H9 (cell line): ENCODE data around the gene SEL1L2. TPM values are rescaled to one million over a fixed set of nuclear protein-coding genes. Genes with fewer than 3 reads are reported as not detected.

Source experiments
- DNase-seq: peaks from one replicate; pipeline ENCODE4 v3.0.0-alpha.2; 2017
- H2AFZ ChIP-seq: one replicate; pipeline ENCODE4 v1.6.1; 2013; ENCODE audit warnings: mild to moderate bottlenecking, low read length, control low read depth, moderate library complexity
- H2AK5ac ChIP-seq: 2 replicates; pipeline ENCODE4 v1.6.1; 2013; ENCODE audit warnings: low read length, control low read depth, mixed read lengths; ENCODE audit not compliant: insufficient read length
- H2BK120ac ChIP-seq: one replicate; pipeline ENCODE4 v1.6.1; 2013; ENCODE audit warnings: low read depth, mild to moderate bottlenecking, low read length, control low read depth, inconsistent platforms; ENCODE audit not compliant: poor library complexity, severe bottlenecking
- H2BK12ac ChIP-seq: 2 replicates; pipeline ENCODE4 v1.6.1; 2013; ENCODE audit warnings: low read length, control low read depth, mixed read lengths, low read depth; ENCODE audit not compliant: insufficient read length
- H2BK15ac ChIP-seq: 2 replicates; pipeline ENCODE4 v1.6.1; 2013; ENCODE audit warnings: low read depth, low read length, control low read depth
- H2BK20ac ChIP-seq: one replicate; pipeline ENCODE4 v1.6.1; 2013; ENCODE audit warnings: low read depth, mild to moderate bottlenecking, low read length, control low read depth, inconsistent platforms; ENCODE audit not compliant: poor library complexity, severe bottlenecking
- H2BK5ac ChIP-seq: 2 replicates; pipeline ENCODE4 v1.6.1; 2013; ENCODE audit warnings: low read length, control low read depth, mixed read lengths; ENCODE audit not compliant: insufficient read length
- H3K14ac ChIP-seq: 2 replicates; pipeline ENCODE4 v1.6.1; 2013; ENCODE audit warnings: low read length, control low read depth; ENCODE audit not compliant: insufficient read depth
- H3K18ac ChIP-seq: 2 replicates; pipeline ENCODE4 v1.6.1; 2013; ENCODE audit warnings: low read depth, mild to moderate bottlenecking, mixed read lengths, low read length, control low read depth; ENCODE audit not compliant: insufficient read length
- H3K23ac ChIP-seq: 2 replicates; pipeline ENCODE4 v1.6.1; 2013; ENCODE audit warnings: low read length, control low read depth, mixed read lengths, low read depth; ENCODE audit not compliant: insufficient read length
- H3K23me2 ChIP-seq: 2 replicates; pipeline ENCODE4 v1.6.1; 2013; ENCODE audit warnings: low read depth, mild to moderate bottlenecking, mixed read lengths, low read length, control low read depth; ENCODE audit not compliant: insufficient read length, poor library complexity, severe bottlenecking
- H3K27ac ChIP-seq: 2 replicates; pipeline ENCODE4 v1.5.1; 2013; ENCODE audit warnings: low read length, control low read depth, mixed read lengths, low read depth; ENCODE audit not compliant: insufficient read length
- H3K27me3 ChIP-seq: 2 replicates; pipeline ENCODE4 v1.6.1; 2013; ENCODE audit warnings: low read length, control low read depth, inconsistent platforms; ENCODE audit not compliant: insufficient read depth
- H3K4ac ChIP-seq: 2 replicates; pipeline ENCODE4 v1.6.1; 2013; ENCODE audit warnings: low read depth, mild to moderate bottlenecking, control low read depth, inconsistent platforms, low read length, moderate library complexity
- H3K4me1 ChIP-seq: 2 replicates; pipeline ENCODE4 v1.6.1; 2013; ENCODE audit warnings: low read length, control low read depth, inconsistent platforms; ENCODE audit not compliant: insufficient read depth
- H3K4me2 ChIP-seq: 2 replicates; pipeline ENCODE4 v1.6.1; 2013; ENCODE audit warnings: low read length, control low read depth, mixed read lengths; ENCODE audit not compliant: insufficient read length, insufficient read depth
- H3K56ac ChIP-seq: 2 replicates; pipeline ENCODE4 v1.6.1; 2013; ENCODE audit warnings: low read depth, mild to moderate bottlenecking, mixed read lengths, low read length, control low read depth; ENCODE audit not compliant: insufficient read length
- H3K79me1 ChIP-seq: 2 replicates; pipeline ENCODE4 v1.6.1; 2013; ENCODE audit warnings: low read depth, mild to moderate bottlenecking, moderate library complexity, low read length, control low read depth, inconsistent platforms; ENCODE audit not compliant: insufficient read depth, poor library complexity, severe bottlenecking
- H3K79me2 ChIP-seq: 2 replicates; pipeline ENCODE4 v1.6.1; 2013; ENCODE audit warnings: low read length, control low read depth, inconsistent platforms; ENCODE audit not compliant: insufficient read depth
- H3K9ac ChIP-seq: 2 replicates; pipeline ENCODE4 v1.6.1; 2013; ENCODE audit warnings: low read length, control low read depth, mixed read lengths; ENCODE audit not compliant: insufficient read length; ENCODE audit errors: extremely low read depth
- H3K9me3 ChIP-seq: one replicate; pipeline ENCODE4 v1.6.1; 2013; ENCODE audit warnings: low read depth, low read length, inconsistent platforms; ENCODE audit not compliant: control insufficient read depth
- H3T11ph ChIP-seq: one replicate; pipeline ENCODE4 v1.6.1; 2013; ENCODE audit warnings: mild to moderate bottlenecking, low read length, control low read depth, inconsistent platforms
- H4K20me1 ChIP-seq: one replicate; pipeline ENCODE4 v1.6.1; 2013; ENCODE audit not compliant: control insufficient read depth, insufficient read length, insufficient read depth
- H4K5ac ChIP-seq: 2 replicates; pipeline ENCODE4 v1.6.1; 2013; ENCODE audit warnings: low read depth, mild to moderate bottlenecking, mixed read lengths, low read length, control low read depth; ENCODE audit not compliant: insufficient read length
- H4K8ac ChIP-seq: replicated peaks from 2 replicates; pipeline ENCODE4 v1.6.1; 2013; ENCODE audit warnings: low read length, control low read depth, mixed read lengths, low read depth; ENCODE audit not compliant: insufficient read length
- H4K91ac ChIP-seq: 2 replicates; pipeline ENCODE4 v1.6.1; 2013; ENCODE audit warnings: low read depth, mild to moderate bottlenecking, moderate library complexity, mixed read lengths, low read length, control low read depth; ENCODE audit not compliant: insufficient read length
- H3K27ac Mint-ChIP-seq, 3 experiments: 2 replicates in 2 of 3; 3 replicates in 1 of 3; pipeline ENCODE4 v1.8.0; 2020 to 2021; ENCODE audit warnings: mixed read lengths in 3 of 3, mild to moderate bottlenecking in 1 of 3, moderate library complexity in 1 of 3
- H3K27me3 Mint-ChIP-seq: 2 replicates; pipeline ENCODE4 v1.8.0; 2021; ENCODE audit warnings: low read depth, mild to moderate bottlenecking, moderate library complexity, mixed read lengths
- H3K36me3 Mint-ChIP-seq, 3 experiments: 2 replicates in 2 of 3; 3 replicates in 1 of 3; pipeline ENCODE4 v1.8.0; 2020 to 2021; ENCODE audit warnings: low read depth in 3 of 3, mixed read lengths in 3 of 3; ENCODE audit not compliant: insufficient read depth in 1 of 3
- H3K4me1 Mint-ChIP-seq, 2 experiments: 2 replicates each; pipeline ENCODE4 v1.8.0; 2020; ENCODE audit warnings: mixed read lengths in 2 of 2
- H3K4me3 Mint-ChIP-seq, 2 experiments: 2 replicates in 1 of 2; 3 replicates in 1 of 2; pipeline ENCODE4 v1.8.0; 2020 to 2021; ENCODE audit warnings: mild to moderate bottlenecking in 2 of 2, mixed read lengths in 2 of 2, moderate library complexity in 1 of 2
- H3K9me3 Mint-ChIP-seq, 2 experiments: 2 replicates in 1 of 2; 3 replicates in 1 of 2; pipeline ENCODE4 v1.8.0; 2020; ENCODE audit warnings: mild to moderate bottlenecking in 2 of 2, mixed read lengths in 2 of 2, moderate library complexity in 1 of 2
- CTCF ChIP-seq: fragments of 200-600 bp; sonication (generic); conservative IDR thresholded peaks from 3 replicates; pipeline ENCODE4 v1.8.0; 2021; ENCODE audit warnings: antibody characterized with exemption, mild to moderate bottlenecking
- WGBS: extraction: QIAGEN DNeasy Blood & Tissue Kit; methylation state at CpG from one replicate; pipeline ENCODE4 v1.1.7; 2013; ENCODE audit warnings: missing lambda C conversion rate, low lambda C conversion rate, mixed read lengths; ENCODE audit not compliant: insufficient read length; ENCODE audit errors: extremely low coverage; 5-methylcytosine and 5-hydroxymethylcytosine counted together
- total RNA-seq: library from RNA; stranded (reverse); gene quantifications from 2 replicates; pipeline ENCODE4 v1.2.1, GENCODE V29; 2021

Gene SEL1L2
- total RNA-seq, 1 experiment from 2014 or later: not detected

DNA sequence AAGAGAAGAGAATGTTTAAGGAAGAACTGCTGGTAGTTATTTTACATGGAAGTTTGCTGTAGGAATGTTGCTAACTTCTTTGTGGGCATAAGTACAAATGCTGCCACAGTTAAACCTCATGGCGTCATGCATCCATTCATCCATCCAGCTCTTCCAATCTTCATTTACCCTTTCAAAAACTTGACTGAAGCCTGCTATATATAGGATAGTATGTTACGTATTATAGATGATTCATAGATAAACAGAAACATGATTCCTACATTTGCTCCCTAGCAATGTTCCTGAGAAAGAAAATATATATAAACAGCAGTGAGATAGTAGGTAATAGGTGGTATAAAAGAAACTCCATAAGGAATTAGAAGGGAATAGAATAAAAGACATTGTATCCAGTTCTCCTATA lies 111.8 kb downstream of the SEL1L2 start:
- H3K27ac Mint-ChIP-seq: no peak overlapping the region
- H3K4me3 Mint-ChIP-seq: no peak overlapping the region
- H2BK5ac ChIP-seq: no peak overlapping the region
- H3T11ph ChIP-seq: no peak overlapping the region
- no peak for TF ChIP-seq CTCF
- H3K36me3 Mint-ChIP-seq: no peaks in the 10 kb centered on the region; a peak in 1 of 7 replicates
- no peak overlapping the region for H3K18ac ChIP-seq
- no peak overlapping the region for H4K5ac ChIP-seq
- H3K14ac ChIP-seq: no peak overlapping the region
- H2BK12ac ChIP-seq: no peak overlapping the region
- no peaks in the 10 kb centered on the region for H3K27me3 ChIP-seq
- no peaks in the 10 kb centered on the region for H4K20me1 ChIP-seq
- no peak overlapping the region for H3K56ac ChIP-seq
- H3K4me1 ChIP-seq: peaks cover 6% of the 10 kb centered on the region; the same call in 1 of the 2 replicates
- no peak overlapping the region for H3K9ac ChIP-seq
- no peaks in the 10 kb centered on the region for H3K27me3 Mint-ChIP-seq
- H3K9me3 Mint-ChIP-seq: no peaks in the 10 kb centered on the region
- H3K23ac ChIP-seq: no peak overlapping the region
- no CpG with 5 or more reads among the region's 2 CpGs for WGBS
- H2BK20ac ChIP-seq: no peak overlapping the region
- DNase-seq: no peak
- peaks cover 32 to 33% of the 10 kb centered on the region in 2 experiments for H3K4me1 Mint-ChIP-seq
- no peaks in the 10 kb centered on the region for H3K79me2 ChIP-seq
- H4K91ac ChIP-seq: no peak overlapping the region
- H3K9me3 ChIP-seq: no peaks in the 10 kb centered on the region
- no peaks in the 10 kb centered on the region for H3K23me2 ChIP-seq
- no peak overlapping the region for H3K27ac ChIP-seq
- no peak overlapping the region for H3K4ac ChIP-seq
- H3K4me2 ChIP-seq: no peak overlapping the region
- no peak overlapping the region for H2AK5ac ChIP-seq
- H2BK15ac ChIP-seq: no peak overlapping the region
- no peak overlapping the region for H2BK120ac ChIP-seq
- no peak overlapping the region for H2AFZ ChIP-seq
- no peaks in the 10 kb centered on the region for H3K79me1 ChIP-seq
- no peak overlapping the region for H4K8ac ChIP-seq
